Measurements from ENCODE around the gene INPP5F.
"Not testable (repeated sequence)": the region's sequence is repeated elsewhere in the genome, so short reads cannot be mapped to it uniquely, and the experiment has no call there.

INPP5F gene

GRCh38 chr10:119824299-119824698, 98.4 kb downstream of the INPP5F start:
- DNase-seq = no peak

- no peak for DNase-seq
These were observed 100.9 kb downstream of the INPP5F start for GRCh38 chr10:119826771-119827170.

- no peak for DNase-seq
These were observed 101.6 kb downstream of the INPP5F start for GRCh38 chr10:119827430-119827829.

- DNase-seq = no peak
These were observed 103.6 kb downstream of the INPP5F start for GRCh38 chr10:119829429-119829828.

- DNase-seq = no peak
These were observed 105.0 kb downstream of the INPP5F start for GRCh38 chr10:119830851-119831250.

GRCh38 chr10:119831656-119832055, 105.8 kb downstream of the INPP5F start:
- no peak for DNase-seq

GRCh38 chr10:119832951-119833350, 107.1 kb downstream of the INPP5F start:
- no peak for DNase-seq

- DNase-seq = no peak
These were observed 108.3 kb downstream of the INPP5F start for GRCh38 chr10:119834188-119834587.

GRCh38 chr10:119845656-119846055, 119.8 kb downstream of the INPP5F start:
- no peak for DNase-seq

- DNase-seq = no peak
These were observed 123.4 kb downstream of the INPP5F start for GRCh38 chr10:119849031-119849789.

- DNase-seq = no peak
These were observed 124.1 kb downstream of the INPP5F start for GRCh38 chr10:119849944-119850343.

- no peak for DNase-seq
These were observed 126.4 kb downstream of the INPP5F start for GRCh38 chr10:119852277-119852676.

GRCh38 chr10:119852822-119853221, 127.0 kb downstream of the INPP5F start:
- DNase-seq = no peak

- no peak for DNase-seq
These were observed 127.7 kb downstream of the INPP5F start for GRCh38 chr10:119853574-119853973.

- no peak for DNase-seq
These were observed 132.2 kb downstream of the INPP5F start for GRCh38 chr10:119858063-119858462.

- DNase-seq = peak; percentile 70
These were observed 133.8 kb downstream of the INPP5F start for GRCh38 chr10:119859420-119860258.

- no peak for DNase-seq
These were observed 135.2 kb downstream of the INPP5F start for GRCh38 chr10:119860866-119861607.

- no peak for DNase-seq
These were observed 136.7 kb downstream of the INPP5F start for GRCh38 chr10:119862524-119862923.

- no peak for DNase-seq
These were observed 138.2 kb downstream of the INPP5F start for GRCh38 chr10:119863951-119864565.

GRCh38 chr10:119865699-119866240, 139.9 kb downstream of the INPP5F start:
- no peak for DNase-seq

- no peak for DNase-seq
These were observed 141.5 kb downstream of the INPP5F start for GRCh38 chr10:119867317-119867716.

GRCh38 chr10:119869398-119869797, 143.5 kb downstream of the INPP5F start:
- DNase-seq = not testable (repeated sequence)
